CD14-positive monocyte (primary cell): Measurements from ENCODE around the gene TBC1D7. TPM values are rescaled to one million over a fixed set of nuclear protein-coding genes. Genes with fewer than 3 reads are reported as not detected.

ENCODE experiments used
- DNase-seq, 3 donors: peaks; one replicate each; pipeline ENCODE4 v3.0.0-alpha.2; 2011 to 2022
- H2AFZ ChIP-seq: 2 replicates; pipeline ENCODE4 v1.6.0; 2012; ENCODE audit warnings: mild to moderate bottlenecking, low read depth, low read length, inconsistent platforms; ENCODE audit not compliant: insufficient read depth, poor library complexity, severe bottlenecking
- H3K27ac ChIP-seq, 2 donors: 1 replicate in 1 of 2; 2 replicates in 1 of 2; pipeline ENCODE4 v1.5.1; 2012 to 2013; ENCODE audit warnings: low read length in 2 of 2, control low read depth in 1 of 2, inconsistent platforms in 1 of 2, low read depth in 1 of 2, mild to moderate bottlenecking in 1 of 2
- H3K27me3 ChIP-seq, 2 donors: one replicate each; pipeline versions ENCODE4 v1.6.0 to v1.6.1; 2011 to 2013; ENCODE audit warnings: low read length in 2 of 2; ENCODE audit not compliant: control insufficient read depth in 2 of 2, insufficient read depth in 2 of 2
- H3K36me3 ChIP-seq, 2 donors: replicated peaks in 1 of 2; 1 replicate in 1 of 2; 2 replicates in 1 of 2; pipeline versions ENCODE4 v1.5.1 to v1.6.1; 2012 to 2013; ENCODE audit warnings: low read length in 2 of 2, control low read depth in 1 of 2, inconsistent platforms in 1 of 2, mild to moderate bottlenecking in 1 of 2; ENCODE audit not compliant: insufficient read depth in 2 of 2, control insufficient read depth in 1 of 2
- H3K4me1 ChIP-seq, 2 donors: 1 replicate in 1 of 2; 2 replicates in 1 of 2; pipeline versions ENCODE4 v1.5.1 to v1.6.1; 2012 to 2013; ENCODE audit warnings: low read length in 2 of 2, control low read depth in 1 of 2, inconsistent platforms in 1 of 2, mild to moderate bottlenecking in 1 of 2, moderate library complexity in 1 of 2; ENCODE audit not compliant: insufficient read depth in 2 of 2, control insufficient read depth in 1 of 2
- H3K4me2 ChIP-seq: replicated peaks from 2 replicates; pipeline ENCODE3; 2012; ENCODE audit warnings: low read length, moderate library complexity, mild to moderate bottlenecking; ENCODE audit not compliant: poor library complexity, severe bottlenecking; ENCODE audit errors: extremely low read depth
- H3K4me3 ChIP-seq, 3 experiments: fragments of 200-600 bp in 1 of 3; sonication (generic) in 1 of 3; replicated peaks in 1 of 3; 1 replicate in 2 of 3; 2 replicates in 1 of 3; pipeline ENCODE4 v1.5.1; 2011 to 2013; ENCODE audit warnings: low read length in 3 of 3, mild to moderate bottlenecking in 3 of 3, control low read depth in 2 of 3, low read depth in 2 of 3, inconsistent platforms in 1 of 3, moderate library complexity in 1 of 3
- H3K79me2 ChIP-seq: 2 replicates; pipeline ENCODE4 v1.6.0; 2012; ENCODE audit warnings: mild to moderate bottlenecking, control low read depth, inconsistent platforms, low read length, moderate library complexity; ENCODE audit not compliant: insufficient read depth
- H3K9ac ChIP-seq: 2 replicates; pipeline ENCODE4 v1.6.0; 2017; ENCODE audit warnings: low read length, mild to moderate bottlenecking; ENCODE audit not compliant: insufficient read depth, poor library complexity, severe bottlenecking
- H3K9me3 ChIP-seq, 2 donors: replicated peaks in 1 of 2; 1 replicate in 1 of 2; 2 replicates in 1 of 2; pipeline versions ENCODE4 v1.5.1 to v1.6.1; 2012 to 2013; ENCODE audit warnings: low read length in 2 of 2, control low read depth in 1 of 2; ENCODE audit not compliant: control insufficient read depth in 1 of 2, insufficient read depth in 1 of 2
- H4K20me1 ChIP-seq: 2 replicates; pipeline ENCODE4 v1.6.0; 2012; ENCODE audit warnings: mild to moderate bottlenecking, low read length, control low read depth, moderate library complexity; ENCODE audit not compliant: insufficient read depth
- H3K27ac Mint-ChIP-seq, 7 donors: one replicate each; pipeline ENCODE4 v1.8.0; 2020; ENCODE audit warnings: mild to moderate bottlenecking in 7 of 7, mixed read lengths in 7 of 7, moderate library complexity in 6 of 7, inconsistent platforms in 2 of 7
- H3K27me3 Mint-ChIP-seq, 3 donors: one replicate each; pipeline ENCODE4 v1.8.0; 2021 to 2022; ENCODE audit warnings: low read depth in 3 of 3, mild to moderate bottlenecking in 3 of 3, mixed read lengths in 3 of 3, moderate library complexity in 3 of 3, inconsistent platforms in 1 of 3
- H3K36me3 Mint-ChIP-seq, 2 donors: one replicate each; pipeline ENCODE4 v1.8.0; 2020; ENCODE audit warnings: mixed read lengths in 2 of 2, inconsistent platforms in 1 of 2, mild to moderate bottlenecking in 1 of 2
- H3K4me1 Mint-ChIP-seq: one replicate; pipeline ENCODE4 v1.8.0; 2020; ENCODE audit warnings: mild to moderate bottlenecking, mixed read lengths
- H3K4me3 Mint-ChIP-seq, 2 donors: one replicate each; pipeline ENCODE4 v1.8.0; 2020; ENCODE audit warnings: mild to moderate bottlenecking in 2 of 2, mixed read lengths in 2 of 2, moderate library complexity in 1 of 2
- H3K9me3 Mint-ChIP-seq, 7 donors: one replicate each; pipeline ENCODE4 v1.8.0; 2020 to 2022; ENCODE audit warnings: mixed read lengths in 7 of 7, mild to moderate bottlenecking in 6 of 7, moderate library complexity in 6 of 7, inconsistent platforms in 2 of 7
- WGBS: methylation state at CpG from one replicate; pipeline ENCODE4 v1.1.5; 2013; ENCODE audit warnings: missing lambda C conversion rate; ENCODE audit not compliant: insufficient coverage; 5-methylcytosine and 5-hydroxymethylcytosine counted together
- intact Hi-C, 2 donors: fragments of 100-400 bp; cut with micrococcal nuclease; formaldehyde crosslinking; loops; one replicate each; pipeline versions ENCODE4 v1.15.0 to v1.15.1; 2023
- polyA plus RNA-seq, 3 donors: library from polyadenylated mRNA; depleted of rRNA in 1 of 3; unstranded in 2 of 3; stranded (reverse) in 1 of 3; fragments of 300-500 nt in 2 of 3; fragments of >200 nt in 1 of 3; fragmentation: Illumina TruSeq in 2 of 3; gene quantifications; 1 replicate in 2 of 3; 2 replicates in 1 of 3; pipeline ENCODE4 v1.2.3, GENCODE V29; 2012 to 2021
- TF ChIP-seq, protein P1 (sequence below): fragments of 200-600 bp; IDR thresholded peaks from one replicate; pipeline ENCODE4 v1.8.0; 2022; ENCODE audit warnings: antibody characterized with exemption, mild to moderate bottlenecking

Gene TBC1D7
- polyA plus RNA-seq, 3 donors: 12.2 to 34.3 (median 34.3) TPM

DNA sequence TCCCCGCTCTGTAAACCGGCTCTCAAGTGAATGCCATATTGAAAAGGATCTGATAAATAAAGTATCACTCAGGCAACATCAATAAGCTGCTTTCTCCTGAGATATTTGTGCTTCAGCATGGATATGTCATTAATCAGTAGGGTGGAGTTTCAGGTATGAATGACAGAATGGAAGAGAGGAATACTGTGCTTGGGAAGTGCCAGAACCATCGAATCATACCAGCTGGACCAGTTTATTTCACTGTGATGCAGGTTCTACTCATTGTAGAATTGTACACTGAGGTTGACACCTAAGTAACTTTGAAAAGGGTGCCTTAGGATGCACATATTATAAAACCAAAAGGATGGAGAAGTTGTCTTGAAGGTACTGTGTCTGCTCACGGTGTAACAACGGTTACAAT, 17.9 kb upstream of the TBC1D7 start:
- H3K27ac Mint-ChIP-seq: no peak overlapping the region
- H3K9me3 Mint-ChIP-seq: peaks cover 3 to 11% (median 9%) of the 10 kb centered on the region in 7 donors

DNA sequence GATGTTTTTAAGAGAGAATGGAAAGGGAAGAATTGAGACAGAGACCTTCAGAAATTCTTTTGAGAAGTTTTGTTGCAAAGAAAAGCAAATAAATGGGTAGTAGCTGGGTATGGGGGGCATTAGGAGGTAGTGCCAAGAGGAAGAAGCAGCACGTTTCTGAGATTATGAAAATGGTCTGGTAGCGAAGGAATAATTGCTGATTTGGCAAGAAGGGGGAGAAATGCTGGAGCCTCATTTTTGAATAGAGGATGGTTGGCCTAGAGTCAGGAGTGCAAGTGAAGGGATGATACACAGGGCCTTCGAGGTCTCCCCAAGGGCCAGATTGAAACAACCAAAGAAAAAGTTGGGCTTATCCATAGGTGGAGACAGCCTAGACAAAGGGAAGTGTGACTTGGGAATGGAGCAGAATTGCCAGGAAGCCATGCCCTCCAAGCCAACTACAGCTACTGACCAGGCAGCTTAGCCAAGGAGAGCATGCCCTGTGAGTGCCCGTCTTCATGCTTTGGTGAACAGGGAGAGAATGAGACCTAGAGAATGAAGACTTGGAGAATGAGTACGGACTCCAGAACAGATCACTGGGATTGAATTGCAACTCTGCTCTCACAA, 14.2 kb upstream of the TBC1D7 start:
- no peak overlapping the region for H3K4me3 ChIP-seq
- no peak overlapping the region for H3K9ac ChIP-seq
- H3K27ac ChIP-seq: no peak overlapping the region
- H2AFZ ChIP-seq: no peak overlapping the region
- Mint-ChIP-seq H3K27ac (no peak overlapping the region), H3K27me3 (peaks cover 0 to 4% (median 0%) of the 10 kb centered on the region in 3 donors), H3K36me3 (no peaks in the 10 kb centered on the region), H3K9me3 (peaks cover 3 to 13% (median 9%) of the 10 kb centered on the region in 7 donors), H3K4me1 (peaks cover 32% of the 10 kb centered on the region), H3K4me3 (no peak overlapping the region)
- H3K36me3 ChIP-seq: no peaks in the 10 kb centered on the region
- H4K20me1 ChIP-seq: no peaks in the 10 kb centered on the region
- no peaks in the 10 kb centered on the region for H3K79me2 ChIP-seq
- H3K27me3 ChIP-seq: no peaks in the 10 kb centered on the region
- DNase-seq: no peak
- intact Hi-C loops: loop anchor here (5.0 to 10.0 kb wide), 3 partner anchors 35 to 202 kb away; no protein-coding TSS in a partner anchor
- peaks cover 0 to 8% of the 10 kb centered on the region in 2 donors for H3K9me3 ChIP-seq
- no peak overlapping the region for H3K4me2 ChIP-seq
- 67% methylated on average over 3 of the region's 5 CpGs for WGBS
- TF ChIP-seq, protein P1, sequence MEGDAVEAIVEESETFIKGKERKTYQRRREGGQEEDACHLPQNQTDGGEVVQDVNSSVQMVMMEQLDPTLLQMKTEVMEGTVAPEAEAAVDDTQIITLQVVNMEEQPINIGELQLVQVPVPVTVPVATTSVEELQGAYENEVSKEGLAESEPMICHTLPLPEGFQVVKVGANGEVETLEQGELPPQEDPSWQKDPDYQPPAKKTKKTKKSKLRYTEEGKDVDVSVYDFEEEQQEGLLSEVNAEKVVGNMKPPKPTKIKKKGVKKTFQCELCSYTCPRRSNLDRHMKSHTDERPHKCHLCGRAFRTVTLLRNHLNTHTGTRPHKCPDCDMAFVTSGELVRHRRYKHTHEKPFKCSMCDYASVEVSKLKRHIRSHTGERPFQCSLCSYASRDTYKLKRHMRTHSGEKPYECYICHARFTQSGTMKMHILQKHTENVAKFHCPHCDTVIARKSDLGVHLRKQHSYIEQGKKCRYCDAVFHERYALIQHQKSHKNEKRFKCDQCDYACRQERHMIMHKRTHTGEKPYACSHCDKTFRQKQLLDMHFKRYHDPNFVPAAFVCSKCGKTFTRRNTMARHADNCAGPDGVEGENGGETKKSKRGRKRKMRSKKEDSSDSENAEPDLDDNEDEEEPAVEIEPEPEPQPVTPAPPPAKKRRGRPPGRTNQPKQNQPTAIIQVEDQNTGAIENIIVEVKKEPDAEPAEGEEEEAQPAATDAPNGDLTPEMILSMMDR: no peak
- H3K4me1 ChIP-seq: peaks cover 27 to 33% of the 10 kb centered on the region in 2 donors

More for the DNA sequence above, 17.9 kb upstream of the TBC1D7 start:
- TF ChIP-seq, protein P1: no peak
- H3K36me3 ChIP-seq: no peaks in the 10 kb centered on the region
- H3K79me2 ChIP-seq: no peaks in the 10 kb centered on the region
- H3K9me3 ChIP-seq: peaks cover 0 to 8% of the 10 kb centered on the region in 2 donors
- no peak overlapping the region for H3K4me3 Mint-ChIP-seq
- H3K4me1 ChIP-seq: no peaks in the 10 kb centered on the region
- peaks cover 0 to 5% (median 2%) of the 10 kb centered on the region in 3 donors for H3K27me3 Mint-ChIP-seq
- no peak overlapping the region for H3K4me2 ChIP-seq
- intact Hi-C loops: loop anchor here (10.0 kb wide), 2 partner anchors 129 to 199 kb away; no protein-coding TSS in a partner anchor
- H3K4me3 ChIP-seq: no peak overlapping the region
- no peaks in the 10 kb centered on the region for H4K20me1 ChIP-seq
- no peaks in the 10 kb centered on the region for H3K27me3 ChIP-seq
- H3K9ac ChIP-seq: no peak overlapping the region
- no peak for DNase-seq
- H3K36me3 Mint-ChIP-seq: no peaks in the 10 kb centered on the region
- H3K27ac ChIP-seq: no peak overlapping the region
- no peaks in the 10 kb centered on the region for H3K4me1 Mint-ChIP-seq
- no CpG with 5 or more reads among the region's 5 CpGs for WGBS
- H2AFZ ChIP-seq: no peak overlapping the region
